MV-4-11 (cell line): ENCODE data around the gene FAM228B.
A peak's percentile ranks its signal among the peaks of the same experiment; 100 is the strongest.

Experiments
- DNase-seq: peaks from one replicate; lab custom pipeline; 2025; lab: John Stamatoyannopoulos, UW

Gene FAM228B

GRCh38 chr2:24203787-24204150, 80.5 kb downstream of the FAM228B start:
- DNase-seq: no peak

DNA sequence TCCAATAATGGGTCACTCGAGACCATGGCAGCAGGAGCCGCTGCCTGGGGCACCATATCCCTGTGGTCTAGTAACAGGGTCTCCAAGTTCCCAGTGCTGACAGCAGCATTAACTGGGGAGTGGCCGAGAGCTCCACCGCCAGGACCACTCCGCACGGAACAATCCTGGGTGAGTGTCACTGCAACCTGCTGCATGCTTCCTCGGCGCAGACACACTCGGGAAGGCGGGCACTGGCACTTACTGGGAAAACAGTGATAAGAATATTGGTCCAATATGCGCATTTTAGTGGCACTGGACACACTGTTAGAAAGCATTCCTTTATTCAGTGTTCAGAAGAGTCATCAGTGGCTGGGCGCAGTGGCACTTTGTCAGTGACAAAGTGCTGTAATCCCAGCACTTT, 81.2 kb downstream of the FAM228B start:
- no peak for DNase-seq

DNA sequence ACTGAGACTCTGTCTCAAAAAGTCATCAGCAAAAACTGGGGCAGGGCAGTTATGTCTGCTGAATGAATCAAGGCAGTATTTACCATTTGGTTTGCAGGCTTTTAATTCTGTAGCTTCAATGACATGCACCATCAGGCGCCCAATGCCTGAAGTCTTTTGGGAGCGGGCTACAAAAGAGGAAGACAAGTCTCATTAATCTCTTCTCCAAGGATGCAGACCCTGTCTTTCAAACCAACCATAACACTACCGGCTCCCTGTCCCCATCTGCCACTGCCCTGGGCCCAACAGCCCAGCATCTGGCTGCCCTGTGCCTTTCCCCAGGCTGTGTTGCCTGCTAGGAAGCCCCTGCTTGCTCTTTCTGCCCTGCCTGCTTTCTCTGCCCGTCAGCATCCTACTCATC, 81.9 kb downstream of the FAM228B start:
- DNase-seq: no peak

- no peak for DNase-seq
These were observed 83.0 kb downstream of the FAM228B start for GRCh38 chr2:24206242-24206641.

DNA sequence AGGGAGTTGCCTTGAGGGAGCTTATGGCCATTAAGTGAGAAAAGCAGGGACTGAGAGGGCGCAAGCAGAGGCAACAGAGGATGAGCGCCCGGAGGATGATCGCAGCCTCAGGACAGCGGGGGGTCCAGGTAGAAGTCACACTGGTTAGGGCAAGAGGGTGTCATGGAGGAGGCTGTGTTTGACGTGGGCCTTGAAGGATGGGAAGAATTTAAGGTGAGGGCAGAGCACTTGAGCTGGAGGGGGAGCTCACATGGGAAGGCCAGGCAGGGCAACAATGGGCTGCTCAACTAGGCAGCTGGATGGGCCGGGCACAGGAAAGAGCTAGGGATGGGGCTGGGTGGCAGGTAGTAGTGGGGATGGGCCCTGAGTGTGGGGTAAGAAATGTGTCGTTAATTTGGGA, 83.4 kb downstream of the FAM228B start:
- no peak for DNase-seq

- DNase-seq: no peak
These were observed 84.1 kb downstream of the FAM228B start for GRCh38 chr2:24207359-24207758.

- no peak for DNase-seq
These were observed 85.2 kb downstream of the FAM228B start for GRCh38 chr2:24208490-24208889.

DNA sequence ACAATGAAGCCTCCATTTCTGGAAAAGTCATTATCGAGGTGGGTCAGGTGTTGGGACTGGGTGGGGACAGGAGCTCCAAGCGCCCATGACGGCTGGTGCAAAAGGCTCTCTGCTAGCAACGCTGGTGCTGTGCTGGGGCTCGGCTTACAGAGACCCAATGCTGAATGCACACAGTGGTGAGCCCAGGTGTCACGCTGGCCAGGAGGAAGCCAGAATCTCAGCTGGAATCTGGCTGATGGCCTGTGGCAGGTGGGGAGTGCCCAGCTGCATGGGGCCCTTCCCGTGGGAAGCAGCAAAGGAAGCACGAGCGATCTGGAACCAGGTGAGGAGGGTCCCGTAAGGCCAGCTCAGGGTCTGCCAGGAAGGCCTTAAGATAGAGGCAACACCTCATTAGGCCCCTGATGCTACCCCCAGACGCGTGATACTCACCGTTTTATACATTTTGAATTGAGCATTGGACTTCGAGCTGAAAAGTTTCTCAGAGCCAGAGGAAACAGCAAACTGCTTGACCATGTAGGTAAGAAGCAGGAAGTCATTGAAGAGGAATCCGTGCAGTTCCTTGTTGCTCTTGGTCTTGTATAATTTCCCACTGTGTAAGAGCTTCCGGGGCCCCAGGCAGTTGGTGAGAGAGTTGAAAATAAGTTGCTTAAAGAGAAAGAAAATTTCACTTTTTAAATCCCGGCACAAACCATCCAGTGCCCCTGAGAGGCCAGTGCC, 86.3 kb downstream of the FAM228B start:
- DNase-seq: peak; percentile 2

- DNase-seq: no peak
These were observed 86.8 kb downstream of the FAM228B start for GRCh38 chr2:24210106-24210455.

GRCh38 chr2:24210723-24211122, 87.5 kb downstream of the FAM228B start:
- no peak for DNase-seq

- no peak for DNase-seq
These were observed 88.1 kb downstream of the FAM228B start for GRCh38 chr2:24211408-24211807.

GRCh38 chr2:24214880-24215279, 91.6 kb downstream of the FAM228B start:
- DNase-seq: no peak
